ENCODE measurements around the gene DLGAP1.

Gene DLGAP1

GRCh38 chr18:3852321-3852720, 602.8 kb downstream of the DLGAP1 start:
- no peaks in the 10 kb centered on the region for H3K4me1 Mint-ChIP-seq
- H3K27ac Mint-ChIP-seq, result no peak overlapping the region
- peaks cover 4% of the 10 kb centered on the region for H3K27me3 Mint-ChIP-seq
- peaks cover 8% of the 10 kb centered on the region for H3K9me3 Mint-ChIP-seq
- H3K36me3 Mint-ChIP-seq, result no peaks in the 10 kb centered on the region
- no peak overlapping the region for H3K4me3 Mint-ChIP-seq

- no peak overlapping the region for H3K27ac Mint-ChIP-seq
- peaks cover 10% of the 10 kb centered on the region for H3K9me3 Mint-ChIP-seq
- H3K4me3 Mint-ChIP-seq, result no peak overlapping the region
- H3K27me3 Mint-ChIP-seq, result peaks cover 6% of the 10 kb centered on the region
- no peaks in the 10 kb centered on the region for H3K4me1 Mint-ChIP-seq
- no peaks in the 10 kb centered on the region for H3K36me3 Mint-ChIP-seq
These were observed 603.9 kb downstream of the DLGAP1 start for GRCh38 chr18:3851159-3851558.

GRCh38 chr18:3848316-3848715, 606.8 kb downstream of the DLGAP1 start:
- Mint-ChIP-seq H3K27ac (no peak overlapping the region), H3K4me1 (no peaks in the 10 kb centered on the region), H3K4me3 (no peak overlapping the region), H3K27me3 (peaks cover 4% of the 10 kb centered on the region), H3K36me3 (no peaks in the 10 kb centered on the region), H3K9me3 (peaks cover 10% of the 10 kb centered on the region)

GRCh38 chr18:3845161-3845560, 609.9 kb downstream of the DLGAP1 start:
- H3K27me3 Mint-ChIP-seq, result peaks cover 8% of the 10 kb centered on the region
- H3K27ac Mint-ChIP-seq, result no peak overlapping the region
- H3K9me3 Mint-ChIP-seq, result peaks cover 5% of the 10 kb centered on the region
- H3K36me3 Mint-ChIP-seq, result no peaks in the 10 kb centered on the region
- no peaks in the 10 kb centered on the region for H3K4me1 Mint-ChIP-seq
- no peak overlapping the region for H3K4me3 Mint-ChIP-seq

- H3K27me3 Mint-ChIP-seq, result peaks cover 11% of the 10 kb centered on the region
- H3K9me3 Mint-ChIP-seq, result peaks cover 5% of the 10 kb centered on the region
- H3K4me1 Mint-ChIP-seq, result no peaks in the 10 kb centered on the region
- no peak overlapping the region for H3K4me3 Mint-ChIP-seq
- H3K36me3 Mint-ChIP-seq, result no peaks in the 10 kb centered on the region
- no peak overlapping the region for H3K27ac Mint-ChIP-seq
These were observed 612.3 kb downstream of the DLGAP1 start for GRCh38 chr18:3842844-3843243.

- no peaks in the 10 kb centered on the region for H3K9me3 Mint-ChIP-seq
- H3K27me3 Mint-ChIP-seq, result peaks cover 7% of the 10 kb centered on the region
These were observed 614.3 kb downstream of the DLGAP1 start for GRCh38 chr18:3840766-3841165.

GRCh38 chr18:3839581-3839981, 615.5 kb downstream of the DLGAP1 start:
- Mint-ChIP-seq H3K4me3 (no peak overlapping the region), H3K27ac (no peak overlapping the region), H3K4me1 (no peaks in the 10 kb centered on the region), H3K27me3 (peaks cover 7% of the 10 kb centered on the region), H3K9me3 (no peaks in the 10 kb centered on the region), H3K36me3 (no peaks in the 10 kb centered on the region)

More at GRCh38 chr18:3840766-3841165, 614.3 kb downstream of the DLGAP1 start:
- H3K4me3 Mint-ChIP-seq, result no peak overlapping the region
- H3K36me3 Mint-ChIP-seq, result no peaks in the 10 kb centered on the region
- H3K4me1 Mint-ChIP-seq, result no peaks in the 10 kb centered on the region
- H3K27ac Mint-ChIP-seq, result no peak overlapping the region

- no peak overlapping the region for H3K27ac Mint-ChIP-seq
- H3K4me1 Mint-ChIP-seq, result no peaks in the 10 kb centered on the region
- H3K9me3 Mint-ChIP-seq, result no peaks in the 10 kb centered on the region
- H3K27me3 Mint-ChIP-seq, result peaks cover 8% of the 10 kb centered on the region
- H3K36me3 Mint-ChIP-seq, result no peaks in the 10 kb centered on the region
- no peak overlapping the region for H3K4me3 Mint-ChIP-seq
These were observed 618.4 kb downstream of the DLGAP1 start for GRCh38 chr18:3836483-3837335.

- no peaks in the 10 kb centered on the region for H3K9me3 Mint-ChIP-seq
- peaks cover 2% of the 10 kb centered on the region for H3K27me3 Mint-ChIP-seq
- H3K27ac Mint-ChIP-seq, result no peak overlapping the region
- no peaks in the 10 kb centered on the region for H3K4me1 Mint-ChIP-seq
- H3K36me3 Mint-ChIP-seq, result no peaks in the 10 kb centered on the region
- no peak overlapping the region for H3K4me3 Mint-ChIP-seq
These were observed 623.0 kb downstream of the DLGAP1 start for GRCh38 chr18:3832025-3832638.

GRCh38 chr18:3830604-3831003, 624.5 kb downstream of the DLGAP1 start:
- Mint-ChIP-seq H3K27ac (no peak overlapping the region), H3K4me1 (no peaks in the 10 kb centered on the region), H3K4me3 (no peak overlapping the region), H3K27me3 (peaks cover 3% of the 10 kb centered on the region), H3K9me3 (no peaks in the 10 kb centered on the region), H3K36me3 (no peaks in the 10 kb centered on the region)

GRCh38 chr18:3827236-3827845, 627.8 kb downstream of the DLGAP1 start:
- Mint-ChIP-seq H3K27ac (no peak overlapping the region), H3K9me3 (no peaks in the 10 kb centered on the region), H3K4me1 (no peaks in the 10 kb centered on the region), H3K27me3 (peaks cover 3% of the 10 kb centered on the region), H3K36me3 (no peaks in the 10 kb centered on the region), H3K4me3 (no peak overlapping the region)

GRCh38 chr18:3826021-3826420, 629.1 kb downstream of the DLGAP1 start:
- Mint-ChIP-seq H3K9me3 (no peaks in the 10 kb centered on the region), H3K4me3 (no peak overlapping the region), H3K36me3 (no peaks in the 10 kb centered on the region), H3K4me1 (no peaks in the 10 kb centered on the region), H3K27me3 (peaks cover 3% of the 10 kb centered on the region), H3K27ac (no peak overlapping the region)

- no peaks in the 10 kb centered on the region for H3K4me1 Mint-ChIP-seq
- H3K9me3 Mint-ChIP-seq, result no peaks in the 10 kb centered on the region
- no peaks in the 10 kb centered on the region for H3K36me3 Mint-ChIP-seq
- H3K27me3 Mint-ChIP-seq, result peaks cover 6% of the 10 kb centered on the region
- H3K27ac Mint-ChIP-seq, result no peak overlapping the region
- H3K4me3 Mint-ChIP-seq, result no peak overlapping the region
These were observed 631.0 kb downstream of the DLGAP1 start for GRCh38 chr18:3824101-3824500.

- Mint-ChIP-seq H3K9me3 (no peaks in the 10 kb centered on the region), H3K27me3 (peaks cover 6% of the 10 kb centered on the region), H3K36me3 (no peaks in the 10 kb centered on the region), H3K4me3 (no peak overlapping the region), H3K27ac (no peak overlapping the region), H3K4me1 (no peaks in the 10 kb centered on the region)
These were observed 632.0 kb downstream of the DLGAP1 start for GRCh38 chr18:3823073-3823472.

GRCh38 chr18:3821524-3821923, 633.6 kb downstream of the DLGAP1 start:
- Mint-ChIP-seq H3K4me1 (no peaks in the 10 kb centered on the region), H3K4me3 (no peak overlapping the region), H3K27me3 (peaks cover 8% of the 10 kb centered on the region), H3K9me3 (no peaks in the 10 kb centered on the region), H3K36me3 (no peaks in the 10 kb centered on the region), H3K27ac (no peak overlapping the region)

GRCh38 chr18:3819961-3820360, 635.1 kb downstream of the DLGAP1 start:
- H3K27ac Mint-ChIP-seq, result no peak overlapping the region
- H3K4me1 Mint-ChIP-seq, result no peaks in the 10 kb centered on the region
- peaks cover 13% of the 10 kb centered on the region for H3K27me3 Mint-ChIP-seq
- no peaks in the 10 kb centered on the region for H3K9me3 Mint-ChIP-seq
- H3K36me3 Mint-ChIP-seq, result no peaks in the 10 kb centered on the region
- H3K4me3 Mint-ChIP-seq, result no peak overlapping the region

Data from activated naive CD4-positive, alpha-beta T cell treated with anti-CD3 and anti-CD28 coated beads, Interleukin-2, amount 50 U/mL, for 24 hours (primary cell).